GM23338 (cell line): ENCODE data around the gene ZNF311. TPM values are rescaled to one million over a fixed set of nuclear protein-coding genes. Genes with fewer than 3 reads are reported as not detected.

ENCODE experiments used
- ATAC-seq: fragments of 200-7000 bp; cut with Tn5 transposase; 3 replicates; pipeline ENCODE4 v1.9.1; 2020
- DNase-seq: peaks from one replicate; pipeline ENCODE4 v3.0.0-alpha.2; 2015; ENCODE audit warnings: low spot score
- H2AFZ ChIP-seq: fragments of 200-600 bp; sonication (generic); 2 replicates; pipeline ENCODE4 v1.8.0; 2016; ENCODE audit warnings: antibody characterized with exemption, mild to moderate bottlenecking, moderate library complexity
- H3F3A ChIP-seq: fragments of 200-600 bp; sonication (generic); replicated peaks from 2 replicates; pipeline ENCODE4 v1.8.0; 2017; ENCODE audit warnings: antibody characterized with exemption, mixed run types, low read depth
- H3K27ac ChIP-seq: fragments of 200-600 bp; sonication (generic); 2 replicates; pipeline ENCODE4 v1.6.1; 2016; ENCODE audit warnings: low read depth
- H3K27me3 ChIP-seq: fragments of 200-600 bp; sonication (generic); 2 replicates; pipeline ENCODE4 v1.8.0; 2016; ENCODE audit warnings: mild to moderate bottlenecking, mixed run types, moderate library complexity; ENCODE audit not compliant: insufficient read depth
- H3K36me3 ChIP-seq: fragments of 200-600 bp; sonication (generic); 2 replicates; pipeline ENCODE4 v1.8.0; 2016; ENCODE audit warnings: mild to moderate bottlenecking; ENCODE audit not compliant: insufficient read depth
- H3K4me1 ChIP-seq: fragments of 200-600 bp; sonication (generic); 2 replicates; pipeline ENCODE4 v1.8.0; 2016; ENCODE audit warnings: mild to moderate bottlenecking, moderate library complexity; ENCODE audit not compliant: insufficient read depth
- H3K4me2 ChIP-seq: fragments of 200-600 bp; sonication (generic); 2 replicates; pipeline ENCODE4 v1.7.1; 2017; ENCODE audit warnings: mixed run types
- H3K4me3 ChIP-seq: fragments of 200-600 bp; sonication (generic); 2 replicates; pipeline ENCODE4 v1.6.1; 2016; ENCODE audit warnings: mixed run types
- H3K79me2 ChIP-seq: fragments of 200-600 bp; sonication (generic); replicated peaks from 2 replicates; pipeline ENCODE4 v1.8.0; 2017; ENCODE audit warnings: mild to moderate bottlenecking; ENCODE audit not compliant: insufficient read depth
- H3K9me2 ChIP-seq: fragments of 200-600 bp; sonication (generic); 2 replicates; pipeline ENCODE4 v1.8.0; 2017; ENCODE audit not compliant: insufficient read depth
- H4K20me1 ChIP-seq: fragments of 200-600 bp; sonication (generic); replicated peaks from 2 replicates; pipeline ENCODE4 v1.8.0; 2017; ENCODE audit warnings: mild to moderate bottlenecking; ENCODE audit not compliant: insufficient read depth
- H3K27ac Mint-ChIP-seq: 2 replicates; pipeline ENCODE4 v1.8.0; 2020; ENCODE audit warnings: inconsistent platforms, mild to moderate bottlenecking, moderate library complexity, mixed read lengths
- H3K27me3 Mint-ChIP-seq: 3 replicates; pipeline ENCODE4 v1.8.0; 2022; ENCODE audit warnings: low read depth, mild to moderate bottlenecking, moderate library complexity, mixed read lengths, inconsistent platforms; ENCODE audit not compliant: insufficient read depth, poor library complexity
- H3K36me3 Mint-ChIP-seq: 3 replicates; pipeline ENCODE4 v1.8.0; 2021; ENCODE audit warnings: low read depth, mild to moderate bottlenecking, inconsistent platforms, moderate library complexity, mixed read lengths
- H3K4me1 Mint-ChIP-seq: 3 replicates; pipeline ENCODE4 v1.8.0; 2020; ENCODE audit warnings: mild to moderate bottlenecking, inconsistent platforms, mixed read lengths
- H3K4me3 Mint-ChIP-seq: 3 replicates; pipeline ENCODE4 v1.8.0; 2021; ENCODE audit warnings: moderate library complexity, mild to moderate bottlenecking, inconsistent platforms, mixed read lengths
- H3K9me3 Mint-ChIP-seq: 3 replicates; pipeline ENCODE4 v1.8.0; 2020; ENCODE audit warnings: moderate library complexity, mild to moderate bottlenecking, inconsistent platforms, mixed read lengths
- EZH2 ChIP-seq: fragments of 200-600 bp; sonication (generic); IDR thresholded peaks from one replicate; pipeline ENCODE4 v1.8.0; 2017; ENCODE audit warnings: antibody characterized with exemption, mild to moderate bottlenecking, low read depth; ENCODE audit not compliant: unreplicated experiment
- JUNB ChIP-seq: IDR thresholded peaks from one replicate; pipeline ENCODE4 v1.6.1; 2016; ENCODE audit warnings: antibody characterized with exemption; ENCODE audit not compliant: unreplicated experiment
- NANOG ChIP-seq: IDR thresholded peaks from 2 replicates; pipeline ENCODE4 v1.6.1; 2016; ENCODE audit warnings: antibody characterized with exemption, borderline replicate concordance
- POLR2AphosphoS5 ChIP-seq: IDR thresholded peaks from 2 replicates; pipeline ENCODE4 v1.6.1; 2016; ENCODE audit warnings: antibody characterized with exemption, low read depth
- STAT1 ChIP-seq: IDR thresholded peaks from one replicate; pipeline ENCODE4 v1.6.1; 2016; ENCODE audit warnings: antibody characterized with exemption; ENCODE audit not compliant: unreplicated experiment
- ZNF114 ChIP-seq: fragments of 250-450 bp; sonication (Bioruptor Pico); IDR thresholded peaks from 2 replicates; pipeline ENCODE4 v1.5.0; 2020; ENCODE audit warnings: mild to moderate bottlenecking, moderate library complexity
- polyA plus RNA-seq: library from polyadenylated mRNA; unstranded; fragments of >200 nt; fragmentation: Nextera tagmentation; extraction: Ambion mirVana; gene quantifications from 2 replicates; pipeline ENCODE4 v1.2.1, GENCODE V29; 2016
- total RNA-seq: library from RNA; depleted of rRNA; stranded (reverse); fragments of >200 nt; shearing (Covaris generic); gene quantifications from 2 replicates; pipeline ENCODE4 v1.2.3, GENCODE V29; 2014

The ZNF311 gene
- total and polyA plus RNA-seq, 2 experiments from 2014 or later: 1.5 to 1.8 TPM

DNA sequence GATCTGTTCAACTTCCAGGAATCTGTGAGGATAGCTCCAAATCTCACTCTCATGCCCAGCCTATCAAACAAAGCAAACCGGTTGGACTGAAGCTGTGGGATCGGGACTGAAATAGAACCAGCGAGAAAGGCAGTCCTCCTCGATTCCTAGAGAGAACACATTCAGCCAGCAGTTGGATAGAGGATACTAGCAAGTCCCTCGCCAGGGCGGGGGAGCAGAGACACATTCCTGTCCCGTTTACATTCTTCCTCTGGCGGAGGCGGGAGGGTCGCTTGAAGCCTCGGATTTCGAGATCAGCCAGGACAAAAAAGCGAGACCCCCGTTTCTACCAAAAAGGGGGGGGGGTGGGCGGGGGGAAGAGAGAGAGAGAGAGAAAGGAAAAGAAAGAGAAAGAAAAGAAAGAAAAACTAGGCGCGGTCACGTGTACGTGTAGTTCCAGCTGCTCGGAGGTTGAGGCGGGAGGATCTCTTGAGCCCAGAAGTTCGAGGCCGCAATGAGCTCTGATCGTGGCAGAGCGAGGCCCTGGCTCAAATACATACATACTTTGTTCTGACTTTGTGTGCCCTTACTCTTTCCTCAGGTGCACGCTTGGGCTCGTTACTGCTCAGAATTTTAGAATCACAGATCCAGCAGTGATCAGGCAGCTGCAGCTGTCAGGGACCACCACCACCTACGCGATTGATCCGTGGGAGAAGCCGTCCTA lies 19.5 kb downstream of the ZNF311 start:
- Mint-ChIP-seq H3K4me3 (peak overlapping the region; percentile 90), H3K27ac (peak overlapping the region; percentile 98)

DNA sequence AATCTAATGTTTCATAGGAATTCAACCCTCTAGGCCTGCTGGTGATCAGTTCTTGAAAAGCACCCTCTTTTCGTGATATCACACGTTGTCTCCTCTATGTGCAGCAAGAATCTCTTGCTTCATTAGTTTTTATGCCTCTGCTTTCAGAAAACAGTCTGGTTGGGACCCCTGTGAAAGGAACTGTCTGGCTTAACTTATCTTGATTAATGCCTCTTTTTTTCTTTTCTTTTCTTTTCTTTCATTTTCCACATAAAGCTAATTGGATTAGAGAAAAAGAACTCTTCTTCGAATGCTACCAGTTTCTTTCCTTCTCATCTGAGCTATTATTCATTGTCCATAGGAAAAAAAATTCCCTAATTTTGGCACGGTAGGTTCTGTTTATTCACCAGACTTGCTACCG lies 21.3 kb downstream of the ZNF311 start:
- H3K36me3 Mint-ChIP-seq: peaks cover 8% of the 10 kb centered on the region; the same call in 2 of the 3 replicates
- Histone ChIP-seq H3K4me3 (peak overlapping the region; percentile 64), H3K36me3 (no peaks in the 10 kb centered on the region), H3K4me2 (peak overlapping the region; percentile 83), H2AFZ (peak overlapping the region; percentile 67; the same call in 1 of the 2 replicates), H3K79me2 (no peaks in the 10 kb centered on the region), H3K27ac (no peak overlapping the region; the same call in 1 of the 2 replicates), H3K27me3 (peaks cover 18% of the 10 kb centered on the region), H3K4me1 (peaks cover 11% of the 10 kb centered on the region; the same call in 1 of the 2 replicates), H3K9me2 (no peaks in the 10 kb centered on the region), H4K20me1 (no peaks in the 10 kb centered on the region), H3F3A (peaks cover 8% of the 10 kb centered on the region)
- peaks cover 12% of the 10 kb centered on the region; the same call in 2 of the 3 replicates for H3K9me3 Mint-ChIP-seq
- TF ChIP-seq POLR2AphosphoS5: no peak
- TF ChIP-seq EZH2: no peak
- TF ChIP-seq ZNF114 (CRISPR knock-in tag): no peak
- no peak for TF ChIP-seq NANOG
- H3K27ac Mint-ChIP-seq: no peak overlapping the region
- no peak for DNase-seq
- H3K4me3 Mint-ChIP-seq: peak overlapping the region; percentile 90
- peaks cover 36% of the 10 kb centered on the region for H3K4me1 Mint-ChIP-seq
- no peak for ATAC-seq
- peaks cover 35% of the 10 kb centered on the region for H3K27me3 Mint-ChIP-seq

More for the DNA sequence above, 19.5 kb downstream of the ZNF311 start:
- 0 out of 2 replicates have a peak, but pooled peaks cover 3% of the 10 kb centered on the region for H3K4me1 ChIP-seq
- H3K4me3 ChIP-seq: peak overlapping the region; percentile 64
- H3K27me3 ChIP-seq: peaks cover 4% of the 10 kb centered on the region; the same call in 1 of the 2 replicates
- H3K9me2 ChIP-seq: no peaks in the 10 kb centered on the region
- Mint-ChIP-seq H3K4me1 (peaks cover 21% of the 10 kb centered on the region), H3K9me3 (peaks cover 14% of the 10 kb centered on the region; the same call in 2 of the 3 replicates), H3K27me3 (peaks cover 35% of the 10 kb centered on the region), H3K36me3 (peaks cover 8% of the 10 kb centered on the region; the same call in 2 of the 3 replicates)
- peaks cover 8% of the 10 kb centered on the region for H3F3A ChIP-seq
- peak overlapping the region; percentile 29; the same call in 1 of the 2 replicates for H2AFZ ChIP-seq
- no peaks in the 10 kb centered on the region for H3K36me3 ChIP-seq
- DNase-seq: peak; percentile 99
- peak overlapping the region; percentile 83 for H3K4me2 ChIP-seq
- no peak for TF ChIP-seq STAT1
- TF ChIP-seq JUNB: no peak
- 0 out of 2 replicates have a peak, but pooled peaks have one; percentile 69 for TF ChIP-seq POLR2AphosphoS5
- peak overlapping the region; percentile 95 for H3K27ac ChIP-seq
- peak; percentile 68 for ATAC-seq
- no peaks in the 10 kb centered on the region for H4K20me1 ChIP-seq
- H3K79me2 ChIP-seq: no peaks in the 10 kb centered on the region

DNA sequence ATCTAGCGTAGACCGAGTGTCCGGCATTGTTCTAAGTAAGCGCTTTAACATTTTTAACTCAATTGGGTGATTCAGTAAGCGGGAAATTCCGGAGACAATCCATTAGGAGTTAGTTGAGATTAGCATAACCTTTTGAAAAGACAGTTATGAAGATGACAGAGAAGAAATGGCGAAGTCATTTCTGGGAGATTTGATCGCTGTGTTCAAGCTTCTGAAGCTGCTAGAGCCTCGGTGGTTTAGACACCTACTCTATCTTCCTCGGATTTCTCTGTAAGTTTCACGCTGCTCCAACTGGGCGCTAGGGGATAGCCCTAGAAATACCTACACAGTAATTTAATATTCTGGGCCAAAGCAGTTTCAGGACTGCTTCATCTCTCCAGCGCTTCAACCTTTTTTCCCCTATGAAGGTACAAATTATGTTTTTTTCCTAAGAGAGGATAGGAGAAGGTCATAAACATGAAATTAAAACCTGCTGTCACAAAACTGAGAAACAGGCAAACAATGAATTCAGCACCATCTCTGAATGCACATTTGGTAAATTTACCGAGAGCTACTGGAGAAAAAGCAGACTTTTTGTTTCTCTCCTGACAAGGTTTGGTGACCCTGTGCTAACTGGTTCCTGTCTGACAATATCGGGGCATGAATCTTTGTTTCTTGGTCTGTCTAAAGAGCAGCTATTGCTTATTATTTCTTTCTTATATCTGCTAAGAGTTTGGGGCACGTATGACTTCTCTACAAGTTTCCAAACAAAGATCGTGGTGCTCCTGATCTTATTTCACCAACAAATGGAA lies 22.4 kb downstream of the ZNF311 start:
- no peak overlapping the region for H3K27ac Mint-ChIP-seq
- Histone ChIP-seq H3K27me3 (peaks cover 30% of the 10 kb centered on the region), H3K79me2 (no peaks in the 10 kb centered on the region), H3K4me1 (peaks cover 21% of the 10 kb centered on the region; the same call in 1 of the 2 replicates), H3F3A (peaks cover 4% of the 10 kb centered on the region; the same call in 1 of the 2 replicates), H4K20me1 (no peaks in the 10 kb centered on the region), H2AFZ (peak overlapping the region; percentile 10; the same call in 1 of the 2 replicates), H3K4me3 (peak overlapping the region; percentile 77), H3K9me2 (no peaks in the 10 kb centered on the region), H3K4me2 (peak overlapping the region; percentile 77), H3K27ac (no peak overlapping the region), H3K36me3 (no peaks in the 10 kb centered on the region)
- peaks cover 9% of the 10 kb centered on the region; the same call in 2 of the 3 replicates for H3K9me3 Mint-ChIP-seq
- peaks cover 30% of the 10 kb centered on the region for H3K27me3 Mint-ChIP-seq
- H3K4me1 Mint-ChIP-seq: peaks cover 46% of the 10 kb centered on the region
- DNase-seq (peak; percentile 64), ATAC-seq (peak; percentile 20)
- H3K36me3 Mint-ChIP-seq: peaks cover 8% of the 10 kb centered on the region; the same call in 2 of the 3 replicates
- H3K4me3 Mint-ChIP-seq: peak overlapping the region; percentile 87
- TF ChIP-seq EZH2: no peak
